Measurements from ENCODE around the gene APOO. TPM values are rescaled to one million over a fixed set of nuclear protein-coding genes. Genes with fewer than 3 reads are reported as not detected.

APOO gene
- total RNA-seq, 2 experiments from 2014 or later: 23.8 to 24.2 TPM

DNA sequence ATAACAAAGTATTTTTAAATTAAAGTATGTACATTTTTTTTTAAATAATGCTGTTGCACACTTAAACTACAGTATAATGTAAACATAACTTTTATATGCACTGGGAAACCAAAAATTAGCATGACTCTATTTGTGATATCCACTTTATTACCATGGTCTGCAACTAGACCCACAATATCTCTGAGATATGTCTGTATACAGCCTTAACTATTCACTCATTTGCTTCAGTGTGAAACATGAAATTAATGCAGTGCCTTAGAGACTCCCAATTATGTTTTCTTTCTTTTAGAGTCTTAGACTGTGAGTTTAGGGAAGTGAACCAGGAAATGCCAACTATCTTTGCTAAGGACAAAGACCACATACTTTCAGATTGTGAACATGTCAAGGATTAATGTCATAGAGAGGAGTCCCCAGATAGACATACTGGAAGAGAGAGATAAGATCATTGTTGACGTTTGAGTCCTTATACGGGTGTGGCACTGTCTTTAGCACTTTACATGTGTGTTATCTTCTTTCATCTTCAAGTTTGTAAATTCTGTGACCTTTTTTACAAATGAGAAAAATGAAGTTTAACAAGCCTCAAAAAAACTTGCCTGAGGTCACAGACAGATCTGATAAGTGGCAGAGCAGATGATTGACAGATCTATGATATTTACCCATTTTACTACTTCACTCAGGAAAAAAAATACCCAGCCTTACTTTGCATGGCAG, 23.3 kb upstream of the APOO start:
- POLR2A ChIA-PET: interaction anchor here (1.6 kb wide), 1 partner anchor 22 kb away, joined by 3 read pairs; no protein-coding TSS in a partner anchor
- Mint-ChIP-seq H3K9me3 (no peaks in the 10 kb centered on the region), H3K4me3 (peak overlapping the region; percentile 57), H3K36me3 (peaks cover 3% of the 10 kb centered on the region), H3K27me3 (no peaks in the 10 kb centered on the region), H3K4me1 (peaks cover 10% of the 10 kb centered on the region), H3K27ac (peak overlapping the region; percentile 73)
- DNase-seq (no peak), ATAC-seq (ENCODE audit: low read depth) (peak; percentile 60)

DNA sequence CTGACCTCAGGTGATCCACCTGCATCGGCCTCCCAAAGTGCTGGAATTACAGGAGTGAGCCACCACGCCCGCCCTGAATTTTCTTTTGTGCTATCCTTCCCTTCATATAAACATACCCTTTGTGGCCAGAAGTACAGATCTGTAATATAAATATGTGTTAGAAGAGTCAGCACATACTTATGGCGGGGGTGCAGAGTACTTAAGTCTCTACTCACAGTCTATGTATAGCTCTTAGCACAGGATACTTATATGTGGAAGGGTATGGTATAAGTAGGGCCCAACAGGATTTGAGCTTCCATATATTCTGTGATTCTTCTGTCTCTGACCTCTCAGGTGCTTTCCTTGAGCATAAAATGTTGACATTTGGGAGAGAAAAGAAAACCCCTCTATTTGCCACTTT, 18.3 kb upstream of the APOO start:
- peaks cover 1% of the 10 kb centered on the region for H3K4me1 Mint-ChIP-seq
- H3K36me3 Mint-ChIP-seq: peaks cover 2% of the 10 kb centered on the region
- DNase-seq (no peak), ATAC-seq (ENCODE audit: low read depth) (no peak)
- no peak overlapping the region for H3K4me3 Mint-ChIP-seq
- H3K9me3 Mint-ChIP-seq: no peaks in the 10 kb centered on the region
- POLR2A ChIA-PET: no interaction called here
- H3K27ac Mint-ChIP-seq: no peak overlapping the region
- H3K27me3 Mint-ChIP-seq: no peaks in the 10 kb centered on the region

DNA sequence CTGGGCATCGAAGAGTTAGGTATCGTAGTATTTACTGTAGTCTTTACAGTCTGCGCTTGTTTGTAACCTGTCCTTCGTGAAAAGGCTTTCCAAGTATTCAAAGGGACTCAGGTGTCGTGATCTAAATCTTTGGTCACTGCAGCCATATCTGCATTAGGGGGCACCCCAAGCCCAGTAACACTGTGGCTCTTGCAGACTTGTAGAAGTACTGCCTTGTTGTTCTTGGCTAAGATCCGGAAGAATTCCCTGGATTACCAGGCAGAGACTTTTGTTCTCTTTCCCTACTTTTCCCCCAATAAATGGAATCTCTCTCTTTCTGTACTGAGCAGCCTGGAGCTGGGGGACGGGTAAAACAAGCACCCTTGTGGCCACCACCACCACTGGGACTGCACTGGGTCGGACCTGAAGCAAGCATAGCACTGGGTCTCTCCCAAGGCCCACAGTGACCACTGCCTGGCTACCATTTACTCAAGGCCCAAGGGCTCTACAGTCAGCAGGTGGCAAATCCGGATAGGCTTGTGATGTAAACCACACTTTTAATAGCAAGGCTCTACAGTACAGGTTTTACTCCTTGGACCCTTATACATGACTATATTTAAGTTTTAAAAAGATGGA, 12.1 kb upstream of the APOO start:
- Mint-ChIP-seq H3K4me1 (peaks cover 5% of the 10 kb centered on the region), H3K4me3 (no peak overlapping the region), H3K36me3 (peaks cover 10% of the 10 kb centered on the region), H3K27ac (no peak overlapping the region), H3K9me3 (no peaks in the 10 kb centered on the region), H3K27me3 (no peaks in the 10 kb centered on the region)
- POLR2A ChIA-PET: no interaction called here
- no peak for DNase-seq
- ATAC-seq (ENCODE audit: low read depth): no peak

DNA sequence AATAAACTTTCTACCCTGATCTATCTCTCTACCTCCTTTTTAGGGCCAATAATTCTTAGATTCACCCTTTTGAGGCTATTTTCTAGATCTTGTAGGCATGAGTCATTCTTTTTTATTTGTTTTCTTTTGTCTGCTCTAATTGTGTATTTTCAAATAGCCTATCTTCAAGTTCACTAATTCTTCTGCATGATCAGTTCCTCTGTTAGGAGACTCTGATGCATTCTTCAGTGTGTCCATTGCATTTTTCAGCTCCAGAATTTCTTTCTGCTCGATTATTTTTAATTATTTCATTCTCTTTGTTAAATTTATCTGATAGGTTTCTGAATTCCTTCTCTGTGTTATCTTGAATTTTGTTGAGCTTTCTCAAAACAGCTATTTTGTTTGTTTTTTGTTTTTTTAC, 11.4 kb upstream of the APOO start:
- peaks cover 5% of the 10 kb centered on the region for H3K4me1 Mint-ChIP-seq
- H3K27ac Mint-ChIP-seq: no peak overlapping the region
- peaks cover 10% of the 10 kb centered on the region for H3K36me3 Mint-ChIP-seq
- POLR2A ChIA-PET: no interaction called here
- no peak overlapping the region for H3K4me3 Mint-ChIP-seq
- DNase-seq: no peak
- no peak for ATAC-seq (ENCODE audit: low read depth)
- H3K27me3 Mint-ChIP-seq: no peaks in the 10 kb centered on the region
- no peaks in the 10 kb centered on the region for H3K9me3 Mint-ChIP-seq

DNA sequence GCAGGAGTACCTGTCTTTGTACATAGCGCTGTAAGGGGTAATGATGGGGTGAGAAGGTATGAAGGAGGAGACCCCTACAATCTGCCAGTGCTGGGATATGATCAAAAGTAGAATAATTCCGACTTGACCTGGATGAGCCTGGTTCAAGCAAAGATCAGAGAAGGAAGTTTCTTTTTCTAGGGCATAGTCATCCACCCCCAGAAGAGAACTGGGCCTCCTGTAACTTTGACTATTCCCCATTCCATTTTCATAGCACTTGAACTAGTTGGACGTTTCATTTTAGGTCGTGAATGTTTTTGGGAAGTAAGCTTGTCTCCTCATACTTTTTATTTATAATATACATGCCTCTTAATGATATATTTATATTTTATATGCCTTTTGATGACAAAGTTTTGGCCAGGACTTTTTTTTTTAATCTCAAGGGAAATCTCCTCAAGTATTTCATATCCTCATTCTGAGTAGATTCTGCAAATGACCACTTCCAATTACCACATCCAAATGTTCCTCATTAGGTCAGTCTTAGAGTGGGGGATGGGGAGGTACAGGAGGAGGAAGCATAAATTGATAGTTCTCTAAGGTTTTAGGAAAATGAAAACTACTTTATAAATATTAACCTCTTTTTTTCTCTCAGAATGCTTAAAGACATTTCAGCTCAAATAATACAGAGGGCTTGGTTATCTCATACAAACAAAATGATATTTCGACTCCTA, 3.5 kb upstream of the APOO start:
- Mint-ChIP-seq H3K4me3 (no peak overlapping the region), H3K36me3 (no peaks in the 10 kb centered on the region), H3K27me3 (no peaks in the 10 kb centered on the region), H3K27ac (no peak overlapping the region), H3K4me1 (peaks cover 9% of the 10 kb centered on the region), H3K9me3 (no peaks in the 10 kb centered on the region)
- ATAC-seq (ENCODE audit: low read depth) (no peak), DNase-seq (no peak)
- POLR2A ChIA-PET: interaction anchor here (1.1 kb wide), 1 partner anchor 14 kb away, joined by 3 read pairs; no protein-coding TSS in a partner anchor

DNA sequence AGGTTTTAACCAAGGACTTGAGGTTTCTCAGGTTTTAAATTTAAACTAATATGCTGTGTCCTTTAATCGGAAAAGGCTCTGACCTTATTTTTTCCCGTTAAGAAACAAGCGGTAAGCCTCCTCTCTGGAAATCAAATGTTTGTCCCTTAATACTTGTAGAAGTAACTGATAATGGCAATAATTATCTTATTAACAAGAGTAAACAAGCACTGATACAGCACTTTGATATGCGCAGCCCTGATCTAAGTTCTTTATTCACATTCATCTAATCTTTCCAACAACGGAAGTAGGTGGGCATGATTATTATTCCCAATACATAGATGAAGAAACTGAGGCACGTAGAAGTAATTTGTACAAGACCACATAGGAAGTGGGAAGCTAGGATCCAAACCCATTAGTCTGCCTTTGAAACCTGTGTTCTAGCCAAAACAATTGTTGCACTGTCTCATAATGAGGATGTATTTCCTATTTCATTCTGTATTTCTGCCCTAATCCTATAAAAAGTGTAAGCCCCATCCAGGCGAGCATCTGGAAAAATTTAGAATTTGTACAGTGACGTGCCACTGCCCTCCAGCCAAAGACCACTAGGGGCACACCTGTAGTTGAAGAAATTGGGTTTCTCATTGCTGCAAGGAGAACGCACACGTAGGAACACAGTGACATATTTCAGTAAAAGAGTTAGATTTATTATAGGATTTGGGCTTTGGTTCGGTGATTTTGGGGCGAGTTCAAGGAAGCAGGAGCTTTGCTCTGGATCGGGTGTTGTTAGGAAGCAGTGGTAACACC, 674 bp upstream of the APOO start:
- peaks cover 11% of the 10 kb centered on the region for H3K4me1 Mint-ChIP-seq
- no peak for DNase-seq
- H3K27me3 Mint-ChIP-seq: no peaks in the 10 kb centered on the region
- H3K4me3 Mint-ChIP-seq: peak overlapping the region; percentile 84
- ATAC-seq (ENCODE audit: low read depth): no peak
- POLR2A ChIA-PET: interaction anchor here (0.6 to 4.5 kb wide), 7 partner anchors 21 to 146 kb away, joined by 3 to 35 read pairs (median 5); partner anchors contain the start of genes EIF2S3 and SAT1
- H3K27ac Mint-ChIP-seq: peak overlapping the region; percentile 89
- H3K36me3 Mint-ChIP-seq: no peaks in the 10 kb centered on the region
- no peaks in the 10 kb centered on the region for H3K9me3 Mint-ChIP-seq

DNA sequence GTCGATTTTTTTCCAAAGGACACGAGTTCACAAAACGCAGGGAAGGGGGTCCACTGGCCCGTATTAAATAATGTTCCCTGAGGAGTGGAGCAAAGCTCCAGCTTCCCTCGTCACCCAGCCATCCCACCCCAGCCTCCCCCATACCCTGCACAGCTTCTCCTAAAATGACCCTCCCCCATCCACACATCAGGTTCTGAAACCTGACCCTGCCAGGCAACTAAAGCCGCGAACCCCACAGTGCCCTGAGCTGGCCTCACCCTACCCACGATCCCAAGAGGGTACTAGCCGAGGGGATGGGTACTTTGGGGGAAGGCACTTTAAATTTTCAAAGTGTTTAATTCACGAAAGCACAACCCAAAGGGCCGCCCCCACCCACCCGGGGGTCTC, 634 bp downstream of the APOO start:
- H3K9me3 Mint-ChIP-seq: no peaks in the 10 kb centered on the region
- H3K27ac Mint-ChIP-seq: peak overlapping the region; percentile 89
- H3K36me3 Mint-ChIP-seq: no peaks in the 10 kb centered on the region
- DNase-seq (no peak), ATAC-seq (ENCODE audit: low read depth) (peak; percentile 0)
- POLR2A ChIA-PET: interaction anchor here (0.5 to 4.5 kb wide), 12 partner anchors 45 to 207 kb away, joined by 3 to 35 read pairs (median 4); partner anchors contain the start of genes ACOT9, EIF2S3 and SAT1
- H3K4me1 Mint-ChIP-seq: peaks cover 11% of the 10 kb centered on the region
- peak overlapping the region; percentile 84 for H3K4me3 Mint-ChIP-seq
- H3K27me3 Mint-ChIP-seq: no peaks in the 10 kb centered on the region

DNA sequence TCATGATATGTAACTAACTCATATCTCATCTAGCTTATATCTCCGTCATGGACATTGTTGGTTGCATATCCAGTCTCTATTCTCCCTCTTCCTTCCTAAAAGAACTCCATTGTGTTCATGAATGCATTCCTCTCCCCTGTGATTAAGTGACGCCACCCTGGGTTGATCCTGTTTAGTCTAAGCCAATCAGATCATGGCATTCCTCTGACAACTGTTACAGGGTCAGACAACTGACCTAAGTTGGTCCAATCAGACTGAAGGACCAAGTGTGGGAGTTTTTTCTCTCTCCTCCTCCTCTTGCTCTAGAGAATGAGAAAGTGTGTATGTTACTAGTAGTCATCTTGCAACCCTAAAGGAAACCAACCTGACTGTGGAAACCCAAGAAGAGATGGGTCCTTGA, 3.6 kb downstream of the APOO start:
- H3K27ac Mint-ChIP-seq: no peak overlapping the region
- no peak overlapping the region for H3K4me3 Mint-ChIP-seq
- H3K27me3 Mint-ChIP-seq: no peaks in the 10 kb centered on the region
- ATAC-seq (ENCODE audit: low read depth) (no peak), DNase-seq (no peak)
- peaks cover 13% of the 10 kb centered on the region for H3K4me1 Mint-ChIP-seq
- no peaks in the 10 kb centered on the region for H3K9me3 Mint-ChIP-seq
- H3K36me3 Mint-ChIP-seq: no peaks in the 10 kb centered on the region
- POLR2A ChIA-PET: interaction anchor here (1.5 kb wide), 1 partner anchor 121 kb away, joined by 5 read pairs; the partner anchor contains the start of gene SAT1

DNA sequence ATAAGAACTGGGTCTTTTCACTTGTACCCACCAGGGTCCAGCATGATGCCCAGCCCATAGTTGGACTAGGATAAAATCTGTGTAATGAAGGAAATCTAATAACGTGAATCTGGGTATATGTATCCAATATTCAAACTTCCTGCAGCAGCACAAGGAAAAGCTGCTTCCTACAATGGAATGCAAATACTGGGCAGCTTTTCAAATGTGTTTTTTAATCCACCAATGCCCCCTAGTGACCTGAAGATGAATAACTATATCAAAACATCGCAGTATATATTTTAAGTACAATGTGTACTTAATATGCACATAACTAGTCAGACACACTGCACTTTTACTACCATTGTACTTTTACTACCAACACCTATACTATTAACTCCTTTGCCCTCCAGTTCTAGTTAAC, 5.3 kb downstream of the APOO start:
- POLR2A ChIA-PET: interaction anchor here (0.7 to 3.4 kb wide), 7 partner anchors 119 to 211 kb away, joined by 3 to 59 read pairs (median 5); partner anchors contain the start of gene SAT1
- Mint-ChIP-seq H3K4me3 (no peak overlapping the region), H3K36me3 (no peaks in the 10 kb centered on the region), H3K4me1 (peaks cover 8% of the 10 kb centered on the region), H3K9me3 (no peaks in the 10 kb centered on the region), H3K27me3 (no peaks in the 10 kb centered on the region), H3K27ac (no peak overlapping the region)
- DNase-seq: no peak
- no peak for ATAC-seq (ENCODE audit: low read depth)

DNA sequence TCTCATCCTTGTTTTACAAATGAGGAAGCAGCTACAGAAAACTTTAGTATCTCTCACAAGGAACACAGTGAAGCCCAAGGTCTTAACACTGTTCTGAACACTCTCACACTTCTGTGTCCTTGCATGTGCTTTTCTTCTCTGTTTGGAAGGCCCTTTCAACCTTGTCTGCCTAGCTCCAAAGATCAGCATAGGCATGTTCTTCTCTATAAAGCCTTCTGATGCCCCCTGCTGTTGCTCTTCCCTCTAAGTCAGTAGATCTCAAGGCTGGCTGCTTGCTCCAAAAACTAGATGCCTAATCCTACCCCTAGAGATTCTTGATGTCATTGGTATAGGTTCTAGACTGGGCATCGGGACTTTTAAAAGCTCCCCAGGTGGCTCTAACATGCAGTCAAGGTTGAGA, 5.9 kb downstream of the APOO start:
- no peaks in the 10 kb centered on the region for H3K36me3 Mint-ChIP-seq
- ATAC-seq (ENCODE audit: low read depth) (peak; percentile 91), DNase-seq (no peak)
- POLR2A ChIA-PET: interaction anchor here (0.6 to 3.4 kb wide), 10 partner anchors 14 to 210 kb away, joined by 3 to 59 read pairs (median 4); partner anchors contain the start of genes ACOT9 and SAT1
- no peak overlapping the region for H3K27ac Mint-ChIP-seq
- no peak overlapping the region for H3K4me3 Mint-ChIP-seq
- no peaks in the 10 kb centered on the region for H3K9me3 Mint-ChIP-seq
- peaks cover 8% of the 10 kb centered on the region for H3K4me1 Mint-ChIP-seq
- H3K27me3 Mint-ChIP-seq: no peaks in the 10 kb centered on the region

DNA sequence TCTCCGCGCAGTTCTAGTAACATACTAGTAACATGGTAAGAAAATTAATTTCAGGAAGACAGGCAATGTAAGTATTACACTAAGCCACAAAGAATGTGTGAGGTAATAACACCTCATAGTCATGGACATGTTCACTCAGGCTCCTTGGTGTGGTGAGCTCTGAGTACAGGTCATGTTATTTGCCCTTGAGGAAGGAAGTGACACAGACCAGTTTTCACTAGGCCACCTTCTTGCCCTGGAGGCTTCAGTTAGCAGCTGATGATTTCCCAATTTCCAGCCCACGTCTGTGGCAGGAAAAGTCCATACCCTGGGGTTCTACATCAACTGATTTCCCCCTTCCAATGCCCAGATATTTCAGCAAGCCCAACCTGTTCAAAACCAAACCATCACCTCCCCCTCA, 6.7 kb downstream of the APOO start:
- H3K36me3 Mint-ChIP-seq: no peaks in the 10 kb centered on the region
- H3K27me3 Mint-ChIP-seq: no peaks in the 10 kb centered on the region
- no peak for DNase-seq
- POLR2A ChIA-PET: interaction anchor here (1.3 to 3.4 kb wide), 2 partner anchors 118 to 158 kb away, joined by 4 to 59 read pairs; partner anchors contain the start of genes ACOT9 and SAT1
- H3K4me3 Mint-ChIP-seq: no peak overlapping the region
- H3K9me3 Mint-ChIP-seq: no peaks in the 10 kb centered on the region
- ATAC-seq (ENCODE audit: low read depth): peak; percentile 68
- peaks cover 6% of the 10 kb centered on the region for H3K4me1 Mint-ChIP-seq
- no peak overlapping the region for H3K27ac Mint-ChIP-seq

DNA sequence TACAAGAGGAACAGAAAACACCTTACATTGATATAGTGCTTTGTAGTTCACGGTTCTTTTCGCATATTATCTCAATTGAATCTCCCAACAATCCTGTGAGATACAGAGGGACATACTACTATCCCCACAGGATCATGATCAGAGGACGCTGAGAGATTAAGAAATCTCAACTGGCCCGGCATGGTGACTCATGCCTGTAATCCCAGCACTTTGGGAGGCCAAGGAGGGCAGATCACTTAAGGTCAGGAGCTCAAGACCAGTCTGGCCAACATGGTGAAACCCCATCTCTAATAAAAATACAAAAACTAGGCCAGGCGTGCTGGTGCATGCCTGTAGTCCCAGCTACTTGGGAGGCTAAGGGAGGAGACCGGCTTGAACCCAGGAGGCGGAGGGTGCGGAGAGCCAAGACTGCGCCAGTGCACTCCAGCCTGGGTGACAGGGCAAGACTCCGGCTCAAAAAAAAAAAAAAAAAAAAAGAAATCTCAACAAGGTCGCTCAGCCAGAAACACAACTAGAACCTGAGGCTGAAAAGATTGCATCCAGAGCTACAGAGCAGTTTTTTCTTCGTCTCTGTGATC, 7.4 kb downstream of the APOO start:
- H3K27me3 Mint-ChIP-seq: no peaks in the 10 kb centered on the region
- no peaks in the 10 kb centered on the region for H3K9me3 Mint-ChIP-seq
- H3K4me3 Mint-ChIP-seq: no peak overlapping the region
- H3K36me3 Mint-ChIP-seq: no peaks in the 10 kb centered on the region
- H3K4me1 Mint-ChIP-seq: peaks cover 5% of the 10 kb centered on the region
- POLR2A ChIA-PET: interaction anchor here (1.3 to 3.4 kb wide), 2 partner anchors 117 to 157 kb away, joined by 4 to 59 read pairs; partner anchors contain the start of genes ACOT9 and SAT1
- DNase-seq (no peak), ATAC-seq (ENCODE audit: low read depth) (no peak)
- no peak overlapping the region for H3K27ac Mint-ChIP-seq

Data from activated naive CD8-positive, alpha-beta T cell treated with anti-CD3 and anti-CD28 coated beads, Interleukin-2, amount 10 ng/mL, durations not matched to agents 7 days and 5 days (primary cell).